GM21447 (cell line): ENCODE measurements around the gene CUEDC2.

Source experiments
- ATAC-seq: cut with Tn5 transposase; IDR thresholded peaks from one replicate; pipeline ENCODE4 v1.9.1; 2021; ENCODE audit not compliant: unreplicated experiment

CUEDC2 gene, protein sequence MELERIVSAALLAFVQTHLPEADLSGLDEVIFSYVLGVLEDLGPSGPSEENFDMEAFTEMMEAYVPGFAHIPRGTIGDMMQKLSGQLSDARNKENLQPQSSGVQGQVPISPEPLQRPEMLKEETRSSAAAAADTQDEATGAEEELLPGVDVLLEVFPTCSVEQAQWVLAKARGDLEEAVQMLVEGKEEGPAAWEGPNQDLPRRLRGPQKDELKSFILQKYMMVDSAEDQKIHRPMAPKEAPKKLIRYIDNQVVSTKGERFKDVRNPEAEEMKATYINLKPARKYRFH

DNA sequence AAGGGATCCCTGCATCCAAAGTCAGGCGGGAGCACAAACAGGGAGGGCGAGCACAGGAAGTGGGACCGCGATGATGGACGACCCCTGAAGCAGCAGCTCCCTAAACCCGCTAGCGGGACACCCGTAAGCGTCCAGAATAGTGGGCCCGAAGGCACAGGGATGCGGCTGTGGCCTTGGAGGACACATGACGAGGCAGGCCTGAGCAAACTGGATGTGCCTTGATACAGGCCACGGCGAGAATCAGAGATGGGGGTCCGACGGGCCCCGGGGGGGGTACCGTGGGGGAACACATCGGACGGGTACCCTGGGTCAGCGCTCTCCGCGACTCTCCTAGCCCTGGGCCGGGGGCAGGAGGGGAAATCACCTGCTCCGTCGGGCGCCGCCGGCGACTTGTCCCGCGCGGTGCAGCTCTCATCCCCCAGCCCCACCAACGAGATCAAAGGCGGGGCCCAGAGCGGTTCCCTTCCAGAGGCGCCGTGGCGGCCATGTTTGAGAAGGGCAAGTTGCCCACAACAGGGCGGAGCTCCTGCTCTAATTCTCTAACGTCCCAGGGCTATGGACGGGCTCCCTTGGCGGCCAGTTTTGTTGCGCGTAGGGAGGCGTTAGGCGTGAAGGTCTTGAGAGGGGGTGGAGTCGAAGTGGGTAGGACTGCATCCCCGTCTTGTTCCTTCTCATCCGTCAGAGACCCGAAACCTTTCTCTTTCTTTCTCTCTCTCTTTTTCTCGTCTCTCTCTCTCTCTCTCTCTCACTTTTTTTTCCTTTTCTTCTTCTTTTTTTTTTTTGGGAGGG is at the start of gene CUEDC2:
Gene CUEDC2, minus strand, starts transcription at position 413 of the 789 bp plus-strand sequence. CDS start 7,386 bp downstream, outside the sequence.
- ATAC-seq, result peak; percentile 88

- ATAC-seq, result no peak
Observed at GRCh38 chr10:102480396-102480795, 48.0 kb upstream of the CUEDC2 start.

- ATAC-seq, result no peak
Observed at GRCh38 chr10:102479651-102480050, 47.3 kb upstream of the CUEDC2 start.

- ATAC-seq, result no peak
Observed at GRCh38 chr10:102476466-102477141, 44.2 kb upstream of the CUEDC2 start.

- no peak for ATAC-seq
Observed at GRCh38 chr10:102475451-102476040, 43.2 kb upstream of the CUEDC2 start.

- ATAC-seq, result no peak
Observed at GRCh38 chr10:102473445-102474331, 41.3 kb upstream of the CUEDC2 start.

GRCh38 chr10:102470579-102471546 is 38.5 kb upstream of the CUEDC2 start:
- no peak for ATAC-seq

DNA sequence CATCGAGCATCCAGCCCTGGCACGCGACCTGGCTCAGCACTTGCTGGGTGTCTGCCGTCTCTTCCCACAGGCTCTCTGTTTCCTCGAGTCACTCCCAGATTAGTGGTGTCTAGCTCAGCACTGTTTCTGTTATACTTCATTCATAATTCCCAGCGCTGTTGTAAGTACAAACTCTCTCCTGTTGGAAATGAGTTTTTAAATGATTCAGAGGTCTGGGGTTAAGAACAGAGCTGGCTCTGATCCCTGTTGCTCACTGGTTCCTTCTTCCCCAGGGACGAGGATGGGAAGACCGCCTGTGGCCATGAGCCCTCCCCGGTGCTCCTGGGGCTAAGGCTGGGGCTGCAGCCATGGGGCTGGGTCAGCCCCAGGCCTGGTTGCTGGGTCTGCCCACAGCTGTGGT is 36.3 kb upstream of the CUEDC2 start:
- ATAC-seq, result no peak

- no peak for ATAC-seq
Observed at GRCh38 chr10:102467971-102468438, 35.6 kb upstream of the CUEDC2 start.

DNA sequence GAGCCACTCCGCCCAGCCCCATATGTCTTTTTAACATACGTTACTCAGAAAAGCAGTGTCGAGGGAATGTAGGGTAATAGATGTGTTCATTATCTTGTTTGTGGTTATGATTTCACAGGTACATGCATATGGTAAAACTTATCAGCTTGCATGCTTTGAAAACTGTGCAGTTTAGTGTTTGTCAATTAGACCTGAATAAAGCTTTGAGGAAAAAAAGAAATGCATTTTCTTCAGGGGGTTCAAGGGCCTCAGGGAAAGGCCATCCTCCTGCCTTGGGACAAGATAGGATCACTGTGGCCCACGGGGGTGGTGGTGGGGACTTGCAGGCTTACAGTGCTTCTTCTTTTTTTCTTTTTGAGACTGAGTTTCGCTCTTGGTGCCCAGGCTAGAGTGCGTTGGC is 34.9 kb upstream of the CUEDC2 start:
- no peak for ATAC-seq

DNA sequence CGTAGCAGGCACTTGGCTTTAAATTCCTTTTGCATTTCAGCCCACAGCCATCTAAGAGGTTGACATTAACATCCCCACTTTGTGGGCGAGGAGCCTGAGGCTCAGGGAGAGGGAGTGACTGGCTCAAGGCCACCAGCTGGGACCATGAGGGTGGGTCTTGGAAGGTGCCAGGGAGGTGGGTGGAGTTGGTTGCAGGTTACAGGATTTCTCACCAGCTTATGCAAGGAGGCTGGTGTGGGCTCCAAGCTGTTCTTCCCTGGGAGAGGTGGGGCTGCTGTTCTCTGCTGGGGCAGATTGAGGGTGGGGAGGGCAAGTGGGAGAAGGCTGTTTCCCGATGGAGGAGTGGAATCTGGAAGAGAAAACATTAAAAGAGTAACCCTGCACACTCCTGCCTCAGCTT is 33.1 kb upstream of the CUEDC2 start:
- ATAC-seq, result no peak

- no peak for ATAC-seq
Observed at GRCh38 chr10:102463983-102464382, 31.6 kb upstream of the CUEDC2 start.

DNA sequence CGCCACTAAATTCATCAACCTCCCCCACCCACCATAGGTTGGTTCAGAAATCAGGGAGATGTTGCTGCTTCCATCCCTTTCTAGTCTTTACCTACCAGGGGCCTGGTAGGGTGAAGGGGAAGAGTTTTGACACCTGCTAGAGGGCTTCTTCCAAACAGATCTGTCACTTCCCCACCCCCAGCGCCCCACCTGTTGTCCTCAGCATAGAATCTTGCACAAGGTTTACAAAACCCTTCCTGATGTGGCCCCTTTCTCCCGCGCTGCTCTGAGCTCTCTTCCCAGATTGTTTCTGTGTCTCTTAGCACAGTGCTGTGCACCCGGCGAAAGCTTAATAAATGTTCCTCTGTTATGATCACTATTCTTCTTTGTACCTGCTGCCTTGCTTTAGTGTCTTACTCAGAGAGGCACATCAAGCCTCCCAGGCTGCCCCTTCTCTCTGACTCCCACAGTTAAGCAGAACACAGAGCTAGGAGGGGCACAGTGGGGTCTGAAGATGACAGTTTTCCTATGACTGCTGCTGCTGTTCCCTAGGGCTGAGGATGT is 30.2 kb upstream of the CUEDC2 start:
- ATAC-seq, result no peak

- peak; percentile 80 for ATAC-seq
Observed at GRCh38 chr10:102461187-102462054, 29.0 kb upstream of the CUEDC2 start.

- peak; percentile 40 for ATAC-seq
Observed at GRCh38 chr10:102460836-102461186, 28.4 kb upstream of the CUEDC2 start.

- no peak for ATAC-seq
Observed at GRCh38 chr10:102458656-102459055, 26.3 kb upstream of the CUEDC2 start.

- ATAC-seq, result no peak
Observed at GRCh38 chr10:102457591-102458150, 25.3 kb upstream of the CUEDC2 start.
